HG03521 (cell line): Measurements from ENCODE around the gene GPLD1.
"Not testable (repeated sequence)": the region's sequence is repeated elsewhere in the genome, so short reads cannot be mapped to it uniquely, and the experiment has no call there.

Experiments used
- ATAC-seq: cut with Tn5 transposase; IDR thresholded peaks from one replicate; pipeline ENCODE4 v1.9.1; 2021; ENCODE audit warnings: mild to moderate bottlenecking, moderate library complexity; ENCODE audit not compliant: unreplicated experiment

The GPLD1 gene

DNA sequence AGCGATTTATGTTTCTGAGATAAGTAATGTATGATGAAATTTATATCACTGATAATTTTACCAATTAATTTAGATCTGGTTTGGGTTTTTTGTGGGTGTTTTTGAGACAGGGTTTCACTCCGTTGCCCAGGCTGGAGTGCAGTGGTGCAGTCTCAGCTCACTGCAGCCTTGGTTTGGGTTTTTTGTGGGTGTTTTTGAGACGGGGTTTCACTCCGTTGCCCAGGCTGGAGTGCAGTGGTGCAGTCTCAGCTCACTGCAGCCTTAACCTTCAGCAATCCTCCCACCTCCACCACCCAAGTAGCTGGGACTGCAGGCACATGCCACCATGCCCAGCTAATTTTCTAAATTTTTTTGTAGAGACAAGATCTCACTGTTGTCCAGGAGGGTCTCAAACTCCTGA is 73.6 kb downstream of the GPLD1 start:
- no peak for ATAC-seq

DNA sequence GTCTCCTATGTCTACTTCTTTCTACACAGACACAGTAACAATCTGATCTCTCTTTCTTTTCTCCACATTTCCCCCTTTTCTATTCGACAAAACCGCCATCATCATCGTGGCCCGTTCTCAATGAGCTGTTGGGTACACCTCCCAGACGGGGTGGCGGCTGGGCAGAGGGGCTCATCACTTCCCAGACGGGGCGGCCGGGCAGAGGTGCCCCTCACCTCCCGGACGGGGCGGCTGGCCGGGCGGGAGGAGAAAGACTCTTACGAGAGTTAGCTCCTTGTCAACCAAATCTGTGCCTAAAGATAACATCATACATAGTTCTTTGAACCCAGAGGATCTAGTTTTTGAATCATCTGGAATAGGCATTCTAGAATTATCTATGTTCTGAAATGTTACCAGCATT is 74.8 kb downstream of the GPLD1 start:
- not testable (repeated sequence) for ATAC-seq

DNA sequence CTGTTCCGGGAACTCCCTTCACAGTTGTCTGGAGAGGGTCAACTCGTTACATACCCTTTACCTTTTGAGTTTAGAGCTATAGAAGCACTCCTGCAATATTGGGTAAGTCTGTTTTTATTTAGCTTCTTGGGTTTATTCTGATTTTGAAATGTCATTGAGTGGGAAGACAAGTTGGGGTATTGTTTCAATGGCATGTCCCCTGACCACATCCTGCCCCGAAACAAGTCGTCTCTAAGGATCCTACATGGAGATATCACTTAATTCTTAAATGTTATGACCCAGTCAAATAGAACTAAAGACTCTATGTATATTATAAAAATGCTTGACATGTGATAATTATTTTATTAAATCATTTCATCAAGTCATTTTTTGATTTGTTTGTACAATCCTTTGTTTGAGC is 77.1 kb downstream of the GPLD1 start:
- ATAC-seq: no peak

DNA sequence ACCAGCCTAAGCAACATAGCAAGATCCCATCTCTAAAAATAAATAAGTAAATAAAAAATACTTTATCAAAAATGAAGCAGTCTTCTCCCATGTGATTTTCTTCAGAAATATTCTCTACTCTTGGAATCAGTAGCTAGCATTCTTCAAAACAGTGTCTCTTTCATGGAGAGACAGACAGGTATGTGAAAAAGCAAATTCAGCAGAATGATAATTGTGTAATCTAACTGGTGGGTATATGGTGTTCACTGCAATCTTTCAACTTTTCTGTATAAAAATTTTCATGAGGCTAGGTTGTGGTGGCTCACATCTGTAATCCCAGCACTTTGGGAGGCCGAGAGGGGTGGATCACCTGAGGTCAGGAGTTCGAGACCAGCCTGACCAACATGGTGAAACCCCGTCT is 78.8 kb downstream of the GPLD1 start:
- no peak for ATAC-seq

DNA sequence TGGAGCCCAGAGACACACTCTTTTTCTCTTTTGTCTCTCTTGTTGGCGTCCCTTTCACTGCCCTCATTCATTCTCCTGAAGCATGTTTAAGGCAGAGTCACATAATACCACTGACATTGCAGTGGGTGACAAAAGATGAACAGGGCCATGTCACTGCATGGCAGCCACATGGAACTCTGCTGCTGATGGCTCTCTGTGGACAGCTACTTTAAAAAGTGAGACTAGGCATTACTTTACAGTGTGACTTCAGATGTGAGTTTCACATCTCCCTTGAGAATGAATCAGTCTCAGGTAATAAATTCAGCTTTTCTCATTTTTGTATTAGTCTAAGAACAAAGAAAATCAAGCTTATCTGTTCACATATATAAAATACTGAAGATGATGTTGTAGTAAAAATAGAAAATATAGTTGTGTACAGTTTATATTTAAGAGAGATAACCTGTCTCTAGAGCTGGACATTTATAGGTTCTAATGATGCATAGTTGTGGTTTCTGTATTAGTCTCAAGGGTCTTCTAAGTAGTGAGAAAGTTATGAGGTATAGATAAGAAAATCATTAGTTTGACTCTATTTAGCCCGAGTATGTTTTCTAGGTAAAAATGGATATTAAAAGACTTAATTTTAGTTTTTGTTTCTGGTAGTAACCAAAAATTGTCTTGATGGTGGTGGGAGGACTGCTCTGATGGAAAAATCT is 80.5 kb downstream of the GPLD1 start:
- ATAC-seq: peak; percentile 69

DNA sequence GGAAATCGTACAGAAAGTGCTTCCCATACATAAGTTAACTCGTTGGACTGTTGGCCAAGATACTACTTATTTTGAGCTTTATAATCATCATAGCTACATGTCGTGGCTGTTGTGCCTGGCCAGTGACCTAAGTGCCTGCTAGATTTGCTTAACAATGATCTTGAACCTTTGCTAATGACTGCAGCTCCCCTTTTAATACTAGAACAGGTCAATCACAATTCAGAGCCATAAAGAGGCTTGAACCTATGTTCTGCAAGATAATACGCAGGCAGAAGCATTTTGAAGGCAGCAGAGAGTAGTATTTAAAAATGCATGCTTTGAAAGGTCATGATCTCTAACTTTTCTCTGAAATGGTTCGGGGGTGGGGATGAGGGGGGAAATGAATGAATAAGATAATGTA is 84.1 kb downstream of the GPLD1 start:
- ATAC-seq: no peak

DNA sequence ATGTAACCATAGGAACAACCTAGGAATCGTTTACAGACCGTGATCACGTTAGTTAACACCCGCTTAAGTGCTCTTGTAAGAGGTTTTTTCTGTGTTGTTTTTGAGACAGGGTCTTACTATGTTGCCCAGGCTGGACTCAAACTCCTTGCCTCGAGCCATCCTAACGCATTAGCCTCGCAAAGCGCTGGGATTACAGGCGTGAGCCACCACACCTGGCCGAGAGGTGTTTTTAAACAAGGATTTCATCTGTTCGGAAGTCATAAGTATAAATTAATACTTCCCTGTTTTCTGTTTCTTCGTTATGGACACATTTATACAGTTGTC is 85.9 kb downstream of the GPLD1 start:
- no peak for ATAC-seq

DNA sequence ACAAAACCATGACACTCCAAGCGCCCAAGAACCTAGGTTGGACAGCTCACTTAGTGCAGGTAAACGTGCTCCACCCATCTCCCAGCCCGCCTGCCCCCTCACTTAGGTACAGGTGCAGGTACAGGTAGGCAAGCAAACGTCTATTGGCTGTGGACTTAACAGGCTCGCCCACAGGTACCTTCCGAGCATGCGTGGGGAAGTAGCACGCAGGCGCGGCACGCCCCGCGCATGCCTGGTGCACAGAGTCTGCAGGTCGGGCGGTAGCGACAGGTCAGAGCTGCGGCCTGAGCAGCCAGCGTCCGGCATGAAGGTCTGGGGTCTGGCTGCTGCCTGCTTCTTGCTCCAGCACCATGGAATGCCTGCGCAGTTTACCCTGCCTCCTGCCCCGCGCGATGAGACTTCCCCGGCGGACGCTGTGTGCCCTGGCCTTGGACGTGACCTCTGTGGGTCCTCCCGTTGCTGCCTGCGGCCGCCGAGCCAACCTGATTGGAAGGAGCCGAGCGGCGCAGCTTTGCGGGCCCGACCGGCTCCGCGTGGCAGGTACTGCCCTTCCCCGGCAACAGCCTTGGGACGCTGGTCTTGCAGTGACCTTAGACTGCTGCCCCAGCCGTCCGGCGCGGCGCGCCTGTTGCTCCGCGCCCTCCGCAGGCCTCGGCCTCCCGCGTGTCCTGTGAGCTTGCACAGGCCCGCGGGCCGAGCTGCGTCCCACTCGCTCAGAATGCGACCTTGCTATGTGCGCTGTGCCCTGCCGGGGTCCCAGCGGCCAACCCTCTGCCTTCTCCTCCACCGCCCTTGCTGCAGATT is 86.5 kb downstream of the GPLD1 start, which contains the start of gene MRS2:
MRS2 (plus strand) TSS at position 240 of the 804 bp plus-strand sequence; CDS start at position 351, 111 bp downstream.
- ATAC-seq: peak; percentile 96

DNA sequence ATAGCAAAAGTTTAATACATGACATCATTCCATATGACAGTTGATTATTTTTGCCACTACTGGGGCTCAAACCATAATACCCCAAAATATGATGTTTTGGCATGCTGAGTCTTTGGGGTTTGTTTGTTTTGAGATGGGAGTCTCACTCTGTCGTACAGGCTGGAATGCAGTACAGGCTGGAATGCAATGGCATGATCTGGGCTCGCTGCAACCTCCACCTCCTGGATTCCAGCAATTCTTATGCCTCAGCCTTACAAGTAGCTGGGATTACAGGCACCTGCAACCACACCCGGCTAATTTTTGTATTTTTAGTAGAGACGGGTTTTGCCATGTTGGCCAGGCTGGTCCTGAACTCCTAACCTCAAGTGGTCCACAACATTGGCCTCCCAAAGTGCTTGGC is 87.9 kb downstream of the GPLD1 start:
- ATAC-seq: no peak

DNA sequence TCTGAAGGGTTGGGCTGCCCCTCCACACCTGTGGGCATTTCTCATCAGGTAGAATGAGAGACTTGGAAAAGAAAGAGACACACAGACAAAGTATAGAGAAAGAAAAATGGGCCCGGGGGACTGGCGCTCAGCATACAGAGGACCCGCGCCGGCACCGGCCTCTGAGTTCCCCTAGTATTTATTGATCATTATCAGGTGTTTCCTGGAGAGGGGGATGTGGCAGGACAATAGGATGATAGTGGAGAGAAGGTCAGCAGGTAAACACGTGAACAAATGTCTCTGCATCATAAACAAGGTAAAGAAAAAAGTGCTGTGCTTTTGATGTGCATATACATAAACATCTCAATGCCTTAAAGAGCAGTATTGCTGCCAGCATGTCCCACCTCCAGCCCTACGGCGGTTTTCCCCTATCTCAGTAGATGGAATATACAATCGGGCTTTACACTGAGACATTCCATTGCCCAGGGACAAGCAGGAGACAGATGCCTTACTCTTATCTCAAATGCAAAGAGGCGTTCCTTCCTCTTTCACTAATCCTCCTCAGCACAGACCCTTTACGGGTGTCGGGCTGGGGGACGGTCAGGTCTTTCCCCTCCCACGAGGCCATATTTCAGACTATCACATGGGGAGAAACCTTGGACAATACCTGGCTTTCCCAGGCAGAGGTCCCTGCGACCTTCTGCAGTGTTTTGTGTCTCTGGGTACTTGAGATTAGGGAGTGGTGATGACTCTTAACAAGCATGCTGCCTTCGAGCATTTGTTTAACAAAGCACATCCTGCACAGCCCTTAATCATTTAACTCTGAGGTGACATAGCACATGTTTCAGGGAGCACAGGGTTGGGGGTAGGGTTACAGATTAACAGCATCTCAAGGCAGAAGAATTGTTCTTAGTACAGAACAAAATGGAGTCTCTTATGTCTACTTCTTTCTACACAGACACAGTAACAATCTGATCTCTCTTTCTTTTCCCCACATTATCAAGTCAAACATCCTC is 89.0 kb downstream of the GPLD1 start:
- ATAC-seq: not testable (repeated sequence)

DNA sequence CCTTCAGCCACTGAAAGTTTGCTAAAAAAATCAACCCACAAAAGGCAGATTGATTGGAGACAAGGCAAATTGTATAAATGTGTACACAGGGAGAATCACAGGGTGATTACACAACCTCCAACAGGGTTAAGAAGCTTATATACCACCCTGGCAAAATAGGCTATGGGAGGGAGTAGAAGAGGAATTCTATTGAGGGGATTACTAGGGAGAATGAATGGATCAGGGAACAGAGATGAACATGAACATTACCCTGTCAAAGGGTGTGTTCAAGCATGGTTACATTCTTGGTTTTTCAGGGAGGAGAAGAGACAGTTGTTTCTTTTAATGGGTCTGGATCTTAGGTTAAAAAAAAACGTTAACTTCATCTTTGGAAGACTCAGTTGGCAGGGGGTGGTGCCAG is 91.7 kb downstream of the GPLD1 start:
- ATAC-seq: no peak

DNA sequence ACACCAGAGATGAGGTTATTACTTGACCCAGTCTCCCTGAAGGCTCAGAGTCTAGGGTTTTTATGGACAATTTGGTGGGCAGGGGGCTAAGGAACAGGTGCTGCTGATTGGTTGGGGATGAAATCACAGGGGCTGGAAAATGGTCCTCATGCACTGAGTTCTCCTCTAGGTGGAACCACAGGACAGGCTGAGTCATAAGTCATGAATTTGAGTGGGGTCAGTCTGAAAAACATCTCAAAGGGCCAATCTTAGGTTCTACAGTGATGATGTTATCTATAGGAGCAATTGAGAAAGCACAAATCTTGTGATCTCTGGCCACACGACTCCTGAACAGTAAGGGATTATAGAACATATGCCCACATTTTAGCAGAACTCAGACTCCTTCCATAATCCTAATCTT is 92.6 kb downstream of the GPLD1 start:
- no peak for ATAC-seq

DNA sequence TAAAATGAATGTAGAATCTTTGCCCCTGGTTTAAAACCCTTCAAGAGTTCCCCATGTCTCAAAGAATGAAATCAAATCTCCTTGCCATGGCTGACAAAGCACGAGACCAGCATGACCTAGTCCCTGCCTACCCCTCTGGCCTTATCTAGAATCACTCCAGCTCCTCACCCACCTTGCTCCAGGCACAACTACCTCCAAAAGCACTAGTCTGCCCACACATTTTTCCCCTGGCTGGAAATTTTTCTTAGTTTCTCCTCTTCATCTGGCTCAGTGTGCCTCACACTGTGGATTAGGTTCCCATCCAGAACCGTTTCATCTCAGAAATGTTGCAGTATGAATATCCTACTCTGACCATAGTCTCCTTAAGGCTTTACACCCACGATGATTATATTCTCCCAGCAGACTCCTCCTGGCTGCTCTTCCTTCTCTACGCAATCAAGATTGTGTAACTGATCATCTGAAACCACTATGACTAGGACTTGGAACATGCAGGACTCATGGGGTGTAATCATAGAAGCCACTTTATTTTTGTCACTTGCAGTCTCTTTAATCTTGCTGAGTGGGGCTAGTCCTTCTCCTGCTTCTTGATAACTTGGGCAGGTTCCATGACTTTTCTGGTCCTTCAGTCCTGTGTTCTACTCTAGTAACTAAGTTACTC is 94.5 kb downstream of the GPLD1 start:
- ATAC-seq: no peak

DNA sequence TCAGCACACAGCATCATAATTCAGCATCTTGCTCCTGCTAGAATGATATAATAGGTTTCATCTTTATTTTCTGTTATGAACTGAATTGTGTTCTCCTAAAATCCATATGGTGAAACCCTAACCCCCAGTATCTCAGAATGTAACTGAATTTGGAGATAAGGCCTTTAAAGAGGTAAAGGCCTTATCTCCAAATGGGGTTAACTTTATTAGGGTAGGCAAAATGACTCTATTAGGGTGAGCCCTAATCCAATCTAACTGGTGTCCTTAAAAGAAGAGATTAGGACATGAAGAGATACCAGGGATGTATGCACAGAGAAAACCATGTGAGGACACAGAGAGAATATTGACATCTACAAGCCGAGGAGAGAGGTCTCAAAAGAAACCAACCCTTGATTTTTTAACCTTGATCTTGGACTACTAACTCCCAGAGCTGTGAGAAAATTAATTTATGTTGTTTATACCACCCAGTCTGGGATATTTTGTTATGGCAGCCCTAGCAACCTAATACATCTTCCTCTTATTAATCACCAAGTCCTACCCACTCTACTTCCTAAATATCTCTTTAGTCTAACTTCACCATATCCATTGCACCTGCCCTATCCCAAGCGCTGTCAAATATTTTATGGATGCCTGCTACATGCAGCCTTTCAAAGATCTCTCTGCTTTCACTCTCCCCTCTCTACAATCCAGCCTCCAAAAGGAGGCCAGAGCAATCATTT is 95.2 kb downstream of the GPLD1 start:
- no peak for ATAC-seq

DNA sequence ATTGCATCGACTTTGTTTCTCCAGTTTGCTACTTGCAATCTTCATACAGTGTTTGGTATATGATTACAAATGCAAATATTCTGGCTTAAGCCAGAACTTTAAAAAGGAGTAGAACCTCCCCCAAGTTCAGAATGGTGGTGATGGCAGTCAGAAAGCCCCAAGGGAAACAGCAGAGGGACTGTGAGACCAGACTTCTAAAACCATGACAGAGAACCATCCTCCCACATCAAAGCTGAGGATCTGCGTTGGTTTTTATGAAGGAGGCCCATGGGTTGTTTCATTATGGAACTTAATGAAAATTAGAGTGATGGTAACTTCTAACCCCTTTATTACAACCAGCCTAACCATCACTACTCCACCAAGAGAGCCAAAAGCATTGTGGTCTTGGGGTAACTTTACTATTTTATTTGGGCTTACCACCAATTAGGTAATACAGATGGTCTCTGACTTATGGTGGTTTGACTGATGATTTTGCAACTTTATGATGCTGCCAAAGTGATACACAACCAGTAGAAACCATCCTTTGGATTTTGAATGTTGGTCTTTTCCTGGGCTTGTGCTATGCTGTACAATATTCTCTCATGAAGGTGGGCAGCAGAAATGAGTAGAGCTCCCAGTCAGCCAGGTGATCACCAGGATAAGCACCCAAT is 97.5 kb downstream of the GPLD1 start:
- ATAC-seq: peak; percentile 83

DNA sequence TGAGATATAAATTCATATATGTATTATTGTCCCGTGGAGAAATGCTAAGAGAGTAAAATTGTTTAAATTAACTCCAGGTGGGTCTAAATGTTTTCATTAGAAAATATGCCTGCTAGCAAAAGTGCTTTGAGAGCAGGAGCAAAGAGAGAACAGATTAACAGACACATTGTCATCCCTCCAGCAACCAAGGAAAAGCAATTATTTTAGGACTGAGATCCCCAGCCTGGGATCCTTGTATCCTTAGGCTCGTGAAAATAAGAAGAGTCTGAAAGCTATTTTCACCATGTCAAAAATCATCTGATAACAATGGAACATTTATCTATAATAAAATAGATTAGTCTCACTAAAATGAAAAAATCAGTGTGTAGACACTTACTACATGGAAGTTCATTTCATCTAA is 98.2 kb downstream of the GPLD1 start:
- no peak for ATAC-seq

DNA sequence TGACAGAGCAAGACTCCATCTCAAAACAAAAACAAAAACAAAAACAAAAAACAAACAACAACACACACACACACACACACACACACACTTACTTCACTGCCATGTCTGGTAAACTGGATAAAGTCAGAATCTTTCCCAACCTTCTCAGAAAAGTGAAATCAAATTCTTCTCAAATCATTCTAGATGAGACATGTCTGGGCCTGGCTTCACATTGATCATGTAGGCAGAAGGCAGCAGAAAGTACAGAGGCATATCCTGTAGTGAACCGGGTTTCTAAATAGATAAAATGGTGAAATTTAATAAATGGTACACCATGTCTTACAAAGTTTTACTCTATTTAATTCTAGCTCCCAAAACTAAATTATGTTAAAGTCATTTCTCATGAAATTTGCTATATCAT is 101.6 kb downstream of the GPLD1 start:
- no peak for ATAC-seq

DNA sequence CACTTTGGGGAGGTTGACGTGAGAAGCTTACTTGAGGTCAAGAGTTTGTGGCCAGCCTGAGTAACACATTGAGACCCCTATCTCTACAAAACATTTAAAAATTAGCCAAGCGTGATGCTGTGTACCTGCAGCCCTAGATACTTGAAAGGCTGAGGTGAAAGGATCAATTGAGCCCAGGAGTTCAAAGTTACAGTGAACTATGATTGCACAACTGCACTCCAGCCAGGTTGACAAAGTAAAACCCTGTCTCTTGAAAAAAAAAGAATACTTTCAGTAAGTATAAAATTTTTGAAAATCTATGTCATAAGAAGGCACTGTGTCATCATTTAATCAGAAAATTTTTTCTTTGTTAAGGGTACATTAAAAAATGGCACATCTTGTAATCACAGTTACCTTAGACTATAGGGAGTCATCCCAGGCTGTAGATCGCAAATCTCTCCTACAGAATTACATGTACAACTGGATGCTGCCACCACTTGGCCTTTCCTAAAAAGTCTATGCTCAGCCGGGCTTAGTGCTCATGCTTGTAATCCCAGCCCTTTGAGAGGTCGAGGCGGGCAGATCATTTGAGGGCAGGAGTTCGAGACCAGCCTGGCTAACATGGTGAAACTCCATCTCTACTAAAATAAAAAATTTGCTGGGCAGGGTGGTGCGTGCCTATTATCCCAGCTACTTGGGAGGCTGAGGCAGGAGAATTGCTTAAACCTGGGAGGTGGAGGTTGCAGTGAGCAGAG is 103.7 kb downstream of the GPLD1 start:
- ATAC-seq: no peak
